AG09309 (cell line): Measurements from ENCODE around the gene CPNE4.

ENCODE experiments used
- DNase-seq: peaks from one replicate; pipeline ENCODE4 v3.0.0-alpha.2; 2010; ENCODE audit warnings: low read depth
- H3K4me3 ChIP-seq: 2 replicates; pipeline ENCODE4 v1.5.1; 2011; ENCODE audit warnings: mild to moderate bottlenecking, low read depth, low read length, moderate library complexity; ENCODE audit not compliant: control insufficient read depth
- TF ChIP-seq, protein P1 (sequence below): IDR thresholded peaks from 2 replicates; pipeline ENCODE4 v1.5.1; 2011; ENCODE audit warnings: mild to moderate bottlenecking, low read depth, low read length, inconsistent platforms; ENCODE audit not compliant: insufficient read depth, control insufficient read depth; ENCODE audit errors: missing control alignments

Gene CPNE4

DNA sequence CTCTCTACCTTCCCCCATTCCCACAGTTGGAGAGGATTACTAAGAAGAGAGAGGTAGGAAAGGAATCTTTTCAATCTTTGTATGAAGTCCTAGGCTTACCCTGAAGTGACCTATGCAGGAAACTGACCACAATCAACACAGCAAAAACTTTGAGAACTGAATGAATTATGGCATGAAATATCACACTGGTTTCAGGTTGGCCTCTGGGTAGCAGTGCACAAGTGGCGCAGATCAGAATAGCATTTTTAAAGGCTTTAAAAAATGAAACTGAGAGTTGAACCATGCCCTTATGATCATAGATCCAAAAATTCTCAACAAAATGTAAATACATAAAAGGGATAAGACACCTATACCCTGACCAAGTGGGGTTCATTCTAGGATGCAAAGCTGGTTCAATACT, 198.9 kb downstream of the CPNE4 start:
- DNase-seq = no peak
- H3K4me3 ChIP-seq = no peak overlapping the region
- TF ChIP-seq, protein P1, sequence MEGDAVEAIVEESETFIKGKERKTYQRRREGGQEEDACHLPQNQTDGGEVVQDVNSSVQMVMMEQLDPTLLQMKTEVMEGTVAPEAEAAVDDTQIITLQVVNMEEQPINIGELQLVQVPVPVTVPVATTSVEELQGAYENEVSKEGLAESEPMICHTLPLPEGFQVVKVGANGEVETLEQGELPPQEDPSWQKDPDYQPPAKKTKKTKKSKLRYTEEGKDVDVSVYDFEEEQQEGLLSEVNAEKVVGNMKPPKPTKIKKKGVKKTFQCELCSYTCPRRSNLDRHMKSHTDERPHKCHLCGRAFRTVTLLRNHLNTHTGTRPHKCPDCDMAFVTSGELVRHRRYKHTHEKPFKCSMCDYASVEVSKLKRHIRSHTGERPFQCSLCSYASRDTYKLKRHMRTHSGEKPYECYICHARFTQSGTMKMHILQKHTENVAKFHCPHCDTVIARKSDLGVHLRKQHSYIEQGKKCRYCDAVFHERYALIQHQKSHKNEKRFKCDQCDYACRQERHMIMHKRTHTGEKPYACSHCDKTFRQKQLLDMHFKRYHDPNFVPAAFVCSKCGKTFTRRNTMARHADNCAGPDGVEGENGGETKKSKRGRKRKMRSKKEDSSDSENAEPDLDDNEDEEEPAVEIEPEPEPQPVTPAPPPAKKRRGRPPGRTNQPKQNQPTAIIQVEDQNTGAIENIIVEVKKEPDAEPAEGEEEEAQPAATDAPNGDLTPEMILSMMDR = no peak

DNA sequence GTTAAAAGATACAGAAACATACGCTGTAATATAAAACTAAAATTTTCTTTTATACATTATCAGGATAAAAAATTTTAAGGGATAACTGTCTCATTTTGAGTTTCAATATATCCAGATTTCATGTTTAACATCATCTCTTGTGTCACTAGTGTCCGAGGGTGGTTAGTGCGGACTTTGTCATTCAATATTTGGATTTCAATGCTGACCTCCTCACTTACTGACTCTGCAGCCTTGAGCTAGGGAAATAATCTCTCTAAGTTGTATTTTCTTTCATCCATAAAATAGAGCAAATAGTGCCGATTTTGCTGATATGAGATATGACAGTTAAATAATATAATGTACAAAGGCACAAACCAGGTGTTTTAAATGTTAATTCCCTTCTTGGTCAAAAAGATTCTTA, 203.2 kb downstream of the CPNE4 start:
- no peak overlapping the region for H3K4me3 ChIP-seq
- TF ChIP-seq, protein P1 = no peak
- DNase-seq = no peak

DNA sequence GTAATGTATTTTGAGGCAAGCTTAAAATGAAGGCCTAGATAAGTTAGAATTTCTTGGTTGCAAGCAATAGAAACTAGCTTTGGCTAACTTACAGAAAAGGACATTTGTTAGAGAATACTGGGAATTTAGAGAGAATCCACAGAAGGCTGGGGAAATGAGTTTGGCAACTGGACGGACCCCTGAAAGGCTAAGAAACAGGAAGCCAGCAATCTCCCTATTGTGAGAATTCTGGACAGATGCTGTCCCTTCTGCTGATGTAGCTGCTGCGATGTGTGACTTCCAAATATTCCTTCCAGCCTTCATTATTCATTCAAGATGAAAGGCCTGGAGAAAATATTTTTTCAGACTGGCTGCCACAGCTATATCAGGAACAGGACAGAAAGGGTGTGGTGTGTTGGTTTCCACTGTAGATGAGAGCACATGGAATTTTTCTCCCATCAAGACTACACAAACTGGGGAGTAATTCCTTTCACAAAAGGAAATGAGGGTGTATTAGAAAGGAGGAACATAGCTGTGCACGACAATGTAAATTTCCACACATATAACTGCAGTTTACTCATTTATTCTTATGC, 213.5 kb downstream of the CPNE4 start:
- TF ChIP-seq, protein P1 = no peak

DNA sequence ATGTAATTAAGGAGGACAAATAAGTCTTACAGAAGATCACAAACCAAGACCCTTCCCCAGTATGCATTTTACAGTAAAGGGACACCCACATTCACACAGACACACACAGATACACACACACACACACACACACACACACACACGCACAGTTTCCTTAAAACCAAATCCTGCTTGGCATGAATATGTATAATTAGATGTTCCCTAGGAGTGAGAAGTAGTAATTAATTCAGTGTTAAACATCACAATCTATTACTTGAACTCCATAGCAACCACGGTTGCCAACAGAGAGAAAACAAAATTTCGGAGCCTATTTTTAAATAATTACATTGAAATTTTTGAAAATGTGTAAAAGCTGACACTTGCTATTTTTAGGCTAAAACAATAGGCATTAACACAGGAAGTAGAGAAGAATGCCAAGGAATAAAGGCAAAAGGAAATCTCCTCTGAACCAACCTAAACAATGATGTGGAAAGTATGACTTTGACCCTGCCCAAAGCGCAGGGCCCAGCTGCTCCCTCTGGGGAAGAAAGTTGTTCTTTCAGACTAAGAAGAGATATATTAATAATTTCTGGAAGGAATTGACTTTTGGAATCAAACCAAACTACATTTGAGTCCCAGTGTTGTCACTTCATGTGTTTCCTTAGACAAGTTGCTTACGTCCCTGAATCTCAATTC, 215.3 kb downstream of the CPNE4 start:
- TF ChIP-seq, protein P1 = no peak
- no peak for DNase-seq

More for the DNA sequence above, 213.5 kb downstream of the CPNE4 start:
- no peak for DNase-seq
- no peak overlapping the region for H3K4me3 ChIP-seq

DNA sequence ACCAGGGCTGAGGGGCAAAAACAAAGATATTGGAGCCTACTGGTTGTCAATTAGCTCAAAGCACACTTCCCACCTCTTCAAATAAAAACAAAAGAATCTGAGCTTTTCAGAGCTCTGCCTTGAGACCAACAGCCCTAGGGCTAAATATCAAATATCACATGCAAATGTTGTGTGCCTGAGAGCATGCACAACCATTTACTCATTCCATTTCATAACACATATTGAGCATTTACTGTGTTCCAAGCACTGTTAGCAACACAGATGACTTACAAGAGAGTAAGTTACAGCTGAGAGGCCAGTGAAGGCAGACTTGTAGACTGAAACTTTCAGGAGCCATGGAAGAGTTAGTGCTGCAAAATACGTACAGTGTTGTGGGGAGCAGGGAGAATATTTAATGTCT, 222.4 kb downstream of the CPNE4 start:
- DNase-seq = no peak

More for the DNA sequence above, 215.3 kb downstream of the CPNE4 start:
- H3K4me3 ChIP-seq = no peak overlapping the region

DNA sequence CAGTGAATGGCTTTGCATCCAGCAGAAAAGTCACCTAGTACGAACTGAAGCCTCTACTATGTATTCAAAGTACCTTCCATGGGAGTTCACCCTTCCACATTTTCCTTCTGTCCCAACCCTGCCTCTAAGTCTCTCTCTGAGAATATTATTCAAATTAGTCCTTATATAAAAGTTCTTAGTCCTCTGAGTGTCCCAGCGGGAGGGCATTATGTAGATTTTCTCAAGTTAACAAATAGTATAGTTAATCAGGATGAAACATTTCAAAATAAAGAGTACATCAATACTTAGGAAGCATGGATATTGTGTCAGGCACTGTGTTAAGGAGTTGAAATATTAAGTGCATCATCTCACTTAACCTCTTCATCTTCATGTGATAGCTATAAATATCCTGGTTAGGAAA, 223.3 kb downstream of the CPNE4 start:
- TF ChIP-seq, protein P1 = no peak
- no peak for DNase-seq
- no peak overlapping the region for H3K4me3 ChIP-seq

More for the DNA sequence above, 222.4 kb downstream of the CPNE4 start:
- H3K4me3 ChIP-seq = no peak overlapping the region
- TF ChIP-seq, protein P1 = no peak
